HG02759 (cell line): ENCODE results near the gene UTS2.

Source experiments
- ATAC-seq: cut with Tn5 transposase; IDR thresholded peaks from one replicate; pipeline ENCODE4 v1.9.1; 2021; ENCODE audit warnings: mild to moderate bottlenecking, moderate library complexity; ENCODE audit not compliant: unreplicated experiment

UTS2 gene, protein sequence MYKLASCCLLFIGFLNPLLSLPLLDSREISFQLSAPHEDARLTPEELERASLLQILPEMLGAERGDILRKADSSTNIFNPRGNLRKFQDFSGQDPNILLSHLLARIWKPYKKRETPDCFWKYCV

DNA sequence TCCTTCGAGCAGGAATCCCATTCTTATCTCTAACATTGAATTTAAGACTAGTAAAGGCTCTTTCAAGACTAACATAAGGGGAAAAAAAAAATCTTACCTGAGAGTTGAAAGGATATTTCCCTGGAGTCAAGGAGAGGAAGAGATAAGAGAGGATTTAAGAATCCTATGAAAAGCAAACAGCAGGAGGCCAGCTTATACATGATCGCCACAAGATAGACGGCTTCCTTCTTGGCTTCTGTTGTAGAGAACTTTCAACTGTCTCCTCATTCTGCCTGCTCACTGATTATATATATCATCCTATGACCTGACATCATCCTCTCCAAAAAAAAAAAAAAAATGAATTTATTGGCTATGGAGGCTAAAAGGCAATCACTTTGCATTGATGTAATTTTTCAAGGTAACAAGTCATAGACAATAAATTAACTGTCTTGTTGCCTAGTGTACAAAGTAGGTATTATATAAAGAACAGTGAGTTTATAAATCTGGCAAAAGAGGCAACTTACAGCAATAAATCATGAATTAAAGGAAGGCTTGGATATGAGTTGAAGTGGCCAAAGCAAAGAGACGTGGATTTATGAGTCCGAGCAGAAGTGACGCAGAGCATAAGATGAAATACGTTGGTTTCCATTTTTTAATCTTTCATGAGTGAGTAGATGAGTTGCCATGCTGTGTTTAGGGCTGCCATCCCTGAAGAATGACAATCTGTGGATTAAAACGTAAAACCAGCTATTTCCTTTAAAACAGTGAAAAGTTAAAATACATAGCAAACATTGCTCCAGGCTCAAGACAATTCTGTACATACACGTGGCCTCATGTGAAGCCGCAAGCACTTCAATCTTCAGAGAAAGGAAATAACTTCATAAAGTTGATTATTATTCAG is at the start of gene UTS2:
UTS2 (minus strand) TSS at position 262 of the 880 bp plus-strand sequence; CDS start at position 200, 62 bp downstream.
- ATAC-seq: no peak

DNA sequence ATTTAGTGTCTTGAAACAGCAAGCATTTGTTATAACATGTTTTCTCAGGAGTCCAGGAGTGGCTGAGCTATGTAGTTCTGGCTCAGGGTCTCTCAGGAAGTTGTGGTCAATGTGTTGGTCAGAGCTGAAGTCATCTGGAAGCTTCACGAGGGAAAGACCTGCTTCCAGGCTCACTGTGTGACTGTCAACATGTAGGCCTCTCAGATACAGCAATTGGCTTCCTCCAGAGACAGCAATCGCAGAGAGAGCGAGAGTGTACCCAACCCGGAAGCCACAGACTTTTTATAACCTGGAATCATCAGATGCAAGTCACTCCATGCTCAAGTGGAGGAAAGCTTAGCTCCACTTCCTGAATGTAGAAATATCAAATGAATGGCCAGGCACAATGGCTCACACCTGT is 46.9 kb upstream of the UTS2 start:
- ATAC-seq: no peak

DNA sequence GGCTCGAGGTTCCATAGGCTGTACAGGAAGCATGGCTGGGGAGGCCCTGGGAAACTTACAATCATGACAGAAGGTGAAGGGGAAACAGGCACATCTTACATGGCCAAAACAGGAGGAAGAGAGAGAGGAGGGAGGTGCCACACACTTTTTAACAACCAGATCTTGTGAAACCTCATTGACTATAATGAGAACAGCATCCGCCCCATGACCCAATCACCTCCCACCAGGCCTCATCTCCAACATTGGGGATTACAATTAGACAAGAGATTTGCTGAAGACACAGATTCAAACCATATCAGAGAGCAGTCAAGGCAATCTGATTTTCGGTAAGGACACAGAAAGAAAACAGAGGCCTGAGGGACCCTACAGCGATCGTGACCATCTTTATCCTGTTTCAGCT is 46.1 kb upstream of the UTS2 start:
- ATAC-seq: no peak

DNA sequence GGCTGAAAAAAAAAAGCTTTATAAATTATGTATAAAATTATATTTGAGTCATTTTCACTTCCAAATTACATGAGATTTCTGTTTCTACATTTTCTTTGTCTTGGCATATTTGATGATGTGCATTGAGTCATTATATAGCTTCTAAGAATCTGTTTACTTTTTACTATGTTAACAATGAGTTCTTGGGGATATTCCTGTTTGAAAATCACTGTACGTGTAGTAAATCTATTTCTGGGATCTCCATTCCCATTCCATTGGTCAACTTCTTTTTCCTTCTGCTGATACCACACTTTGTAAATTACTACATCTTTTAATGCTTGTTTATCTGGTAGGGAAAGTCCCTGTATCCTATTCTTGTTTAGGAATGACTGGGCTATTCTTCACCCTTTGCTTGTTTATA is 44.1 kb upstream of the UTS2 start:
- ATAC-seq: no peak

DNA sequence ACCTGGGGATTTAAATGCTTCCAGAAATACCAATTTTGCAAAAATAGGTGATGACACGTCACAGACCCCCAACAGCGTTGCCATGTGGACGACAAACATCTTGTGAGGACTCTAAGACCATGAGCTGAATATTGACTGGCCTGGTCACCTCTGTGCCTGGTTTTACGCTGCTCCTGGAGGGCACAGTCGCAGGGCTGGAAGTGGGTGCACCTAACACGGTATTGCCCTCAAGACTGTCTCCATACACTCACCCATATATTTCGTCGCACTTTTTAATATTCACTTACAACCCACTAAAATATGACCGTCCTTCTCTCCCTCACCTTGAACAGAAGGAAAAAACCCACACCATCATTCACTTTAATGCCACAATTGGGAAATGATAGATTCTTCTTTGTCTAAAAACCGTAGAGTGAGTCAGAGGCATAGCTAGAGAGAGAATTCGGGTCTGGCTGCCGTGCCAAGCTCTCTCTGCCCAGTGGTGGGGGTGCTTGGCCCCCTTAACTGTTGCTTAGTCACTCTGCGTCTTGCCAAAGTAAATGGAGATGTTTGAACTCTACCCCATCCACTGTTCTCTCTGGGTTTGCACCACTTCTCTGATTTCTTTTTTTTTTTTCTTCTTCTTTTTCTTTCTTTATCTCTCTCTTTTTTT is 40.8 kb upstream of the UTS2 start:
- ATAC-seq: no peak

DNA sequence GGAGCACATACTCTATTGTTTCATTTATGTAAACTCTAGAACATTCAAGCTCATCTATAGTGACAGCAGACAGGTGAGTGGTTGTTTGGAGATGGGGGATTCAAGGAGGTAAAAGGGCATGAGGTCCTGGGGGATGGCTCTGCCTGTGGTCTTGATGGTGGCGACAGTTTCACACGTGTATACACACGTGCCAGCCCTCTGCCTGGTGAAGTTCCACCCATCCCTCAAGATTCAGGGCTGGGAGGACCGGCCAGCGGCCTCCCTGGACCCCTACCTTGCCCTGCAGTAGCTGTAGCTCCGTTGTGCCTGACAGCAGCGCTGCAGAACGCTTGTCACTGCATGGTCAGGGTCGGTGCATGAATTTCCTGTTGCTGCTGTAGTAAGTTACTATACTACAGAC is 38.9 kb upstream of the UTS2 start:
- ATAC-seq: no peak

DNA sequence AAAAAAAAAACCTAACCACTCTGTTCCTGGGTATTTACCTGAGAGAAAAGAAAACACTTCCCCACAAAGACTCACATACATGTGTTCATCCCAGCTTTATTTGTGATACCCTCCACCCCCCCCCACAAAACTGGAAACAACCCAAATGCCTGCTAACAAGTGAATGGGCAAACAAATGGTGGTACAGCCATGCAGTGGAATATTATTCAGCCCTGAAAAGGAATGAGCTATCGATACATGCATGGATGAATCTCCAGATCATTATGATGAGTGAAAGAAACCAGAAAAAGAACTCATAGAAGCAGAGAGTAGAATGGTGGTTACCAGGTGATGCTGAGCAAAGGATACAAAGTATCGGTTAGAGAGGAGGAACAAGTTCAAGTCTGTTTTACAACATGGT is 38.0 kb upstream of the UTS2 start:
- no peak for ATAC-seq

DNA sequence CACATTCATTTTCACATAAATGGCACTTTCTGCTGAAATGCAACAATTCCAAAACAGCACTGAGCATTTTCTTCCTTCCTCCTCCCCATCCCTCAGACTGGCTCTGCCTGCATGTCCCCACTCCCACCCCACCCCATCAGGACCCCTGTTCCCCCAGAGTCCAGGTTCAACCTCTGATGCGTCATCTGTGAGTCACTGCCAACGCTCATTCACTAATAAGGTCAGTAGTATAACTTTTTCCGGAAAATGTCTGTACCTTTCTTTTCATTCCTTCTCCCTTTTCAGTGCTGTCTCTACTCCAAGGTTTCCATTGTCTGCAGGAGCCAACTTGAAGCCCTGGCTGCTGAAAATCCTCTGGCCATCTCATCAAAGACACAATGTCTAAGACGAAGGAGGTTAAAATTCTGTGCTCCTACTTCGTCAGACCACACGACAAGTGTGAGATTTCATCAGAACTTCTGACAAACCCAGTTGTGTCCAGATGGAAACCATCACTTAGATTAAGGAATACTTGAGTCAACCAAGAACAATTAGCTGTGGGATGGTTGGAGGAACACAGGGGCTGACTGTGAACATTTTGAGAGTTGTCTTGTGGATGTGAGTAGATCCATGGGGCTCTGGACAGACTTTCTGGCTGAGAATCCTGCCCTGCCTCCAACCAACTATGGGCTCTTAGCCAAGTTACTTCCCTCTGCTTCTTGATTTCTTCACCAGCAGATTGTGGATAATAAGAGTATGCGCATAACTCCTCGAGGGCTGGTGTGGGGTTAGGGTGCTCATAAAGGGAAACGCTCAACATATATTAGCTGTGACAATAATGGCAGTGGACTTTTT is 35.6 kb upstream of the UTS2 start:
- no peak for ATAC-seq

DNA sequence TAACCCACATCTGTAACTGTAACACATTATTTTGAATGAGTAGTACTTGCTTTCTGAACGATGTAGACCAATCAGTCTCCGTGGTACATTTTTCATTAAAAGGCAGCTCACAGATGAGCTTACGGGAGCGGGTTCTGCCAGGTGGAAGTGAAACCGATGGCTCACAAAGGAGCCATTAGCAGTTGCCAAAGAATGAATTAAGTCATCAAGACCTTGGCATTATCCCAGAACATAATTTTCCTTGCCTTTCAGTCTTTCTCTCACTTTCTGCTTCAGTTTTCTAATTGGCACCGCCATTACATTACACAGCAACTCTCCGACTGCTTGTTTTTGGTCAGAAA is 33.5 kb upstream of the UTS2 start:
- ATAC-seq: no peak

DNA sequence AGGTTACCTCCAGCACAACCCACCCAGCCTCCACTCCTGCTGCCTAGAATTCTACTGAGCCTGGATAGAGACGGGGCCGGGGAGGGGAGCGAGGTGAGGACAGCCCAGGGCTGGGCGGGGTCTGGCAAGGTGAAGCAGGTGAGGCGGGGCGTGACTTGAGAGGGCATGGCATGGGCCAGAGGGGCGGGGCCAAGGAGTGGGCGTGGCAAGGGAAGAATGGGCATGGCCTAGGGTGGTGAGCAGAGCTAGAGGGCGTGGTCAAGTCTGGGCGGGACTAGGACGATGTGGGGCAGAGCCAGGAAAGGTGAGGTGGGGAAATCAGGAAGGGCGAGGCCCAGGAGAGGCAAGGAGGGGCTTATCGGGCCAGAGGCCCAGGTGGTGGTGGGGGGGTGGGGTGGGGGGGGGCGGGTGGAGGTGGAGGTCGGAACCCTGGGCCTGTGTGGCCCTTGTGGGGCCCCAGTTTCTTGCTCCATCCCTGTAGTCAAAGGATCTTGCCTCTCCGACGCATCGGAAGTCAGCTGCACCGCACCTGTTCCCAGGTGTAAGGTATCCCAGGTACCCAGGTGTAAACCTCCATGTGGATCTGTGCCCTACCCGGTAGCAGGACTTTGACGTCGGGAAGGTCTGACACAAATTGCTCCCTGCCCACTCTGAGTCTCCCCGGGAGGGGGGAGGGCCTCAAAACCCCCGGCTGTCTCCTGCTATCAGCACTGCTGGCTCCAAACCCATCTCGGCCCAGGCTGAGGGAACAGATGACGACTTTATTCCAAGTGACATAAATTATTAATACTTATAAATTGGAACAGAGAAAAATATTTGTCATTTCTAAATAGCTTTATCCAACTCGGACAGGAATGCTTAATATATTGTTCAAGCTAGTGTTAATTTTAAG is 32.9 kb upstream of the UTS2 start:
- ATAC-seq: no peak

DNA sequence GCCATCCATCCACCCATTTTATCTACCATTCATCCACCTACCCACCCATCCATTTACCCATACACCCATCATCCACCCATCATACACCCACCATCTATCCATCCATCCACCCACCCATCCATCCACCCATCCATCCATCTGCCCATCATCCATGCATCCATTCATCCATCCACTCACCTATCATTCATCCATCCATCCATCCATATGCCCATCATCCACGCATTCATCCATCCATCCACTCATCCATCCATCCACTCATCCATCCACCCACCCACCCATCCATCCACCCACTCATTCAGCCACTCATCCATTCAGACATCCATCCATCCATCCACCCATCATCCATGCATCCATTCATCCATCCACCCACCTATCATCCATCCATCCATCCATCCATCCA is 31.9 kb upstream of the UTS2 start:
- no peak for ATAC-seq

DNA sequence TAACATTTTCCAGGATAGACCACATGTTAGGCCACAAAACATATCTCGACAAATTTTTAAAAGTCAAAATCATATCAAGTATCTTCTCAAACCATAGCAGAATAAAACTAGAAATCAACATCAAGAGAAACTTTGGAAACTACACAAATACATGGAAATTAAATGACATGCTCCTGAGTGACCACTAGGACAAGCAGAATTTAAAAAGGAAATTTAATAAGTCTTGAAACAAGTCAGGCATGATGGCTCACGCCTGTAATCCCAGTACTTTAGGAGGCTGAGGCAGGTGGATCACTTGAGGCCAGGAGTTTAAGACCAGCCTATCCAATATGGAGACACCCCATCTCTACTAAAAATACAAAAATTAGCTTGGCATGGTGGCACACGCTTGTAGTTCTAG is 26.4 kb upstream of the UTS2 start:
- no peak for ATAC-seq

DNA sequence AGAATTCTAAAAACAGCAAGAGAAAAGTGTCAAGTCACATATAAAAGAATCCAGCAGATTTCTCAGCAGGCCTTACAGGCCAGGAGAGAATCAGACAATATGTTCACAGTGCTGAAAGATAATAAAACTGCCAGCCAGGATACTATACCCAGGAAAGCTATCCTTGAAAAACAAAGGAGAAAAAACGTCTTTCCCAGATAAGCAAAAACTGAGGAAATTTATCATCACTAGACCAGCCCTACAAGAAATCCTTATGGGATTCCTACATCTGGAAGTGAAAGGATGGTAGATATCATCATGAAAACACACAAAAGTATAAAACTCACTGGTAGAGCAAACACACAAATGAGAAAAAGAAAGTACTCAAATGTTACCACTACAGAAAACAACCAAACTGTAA is 25.2 kb upstream of the UTS2 start:
- ATAC-seq: no peak

DNA sequence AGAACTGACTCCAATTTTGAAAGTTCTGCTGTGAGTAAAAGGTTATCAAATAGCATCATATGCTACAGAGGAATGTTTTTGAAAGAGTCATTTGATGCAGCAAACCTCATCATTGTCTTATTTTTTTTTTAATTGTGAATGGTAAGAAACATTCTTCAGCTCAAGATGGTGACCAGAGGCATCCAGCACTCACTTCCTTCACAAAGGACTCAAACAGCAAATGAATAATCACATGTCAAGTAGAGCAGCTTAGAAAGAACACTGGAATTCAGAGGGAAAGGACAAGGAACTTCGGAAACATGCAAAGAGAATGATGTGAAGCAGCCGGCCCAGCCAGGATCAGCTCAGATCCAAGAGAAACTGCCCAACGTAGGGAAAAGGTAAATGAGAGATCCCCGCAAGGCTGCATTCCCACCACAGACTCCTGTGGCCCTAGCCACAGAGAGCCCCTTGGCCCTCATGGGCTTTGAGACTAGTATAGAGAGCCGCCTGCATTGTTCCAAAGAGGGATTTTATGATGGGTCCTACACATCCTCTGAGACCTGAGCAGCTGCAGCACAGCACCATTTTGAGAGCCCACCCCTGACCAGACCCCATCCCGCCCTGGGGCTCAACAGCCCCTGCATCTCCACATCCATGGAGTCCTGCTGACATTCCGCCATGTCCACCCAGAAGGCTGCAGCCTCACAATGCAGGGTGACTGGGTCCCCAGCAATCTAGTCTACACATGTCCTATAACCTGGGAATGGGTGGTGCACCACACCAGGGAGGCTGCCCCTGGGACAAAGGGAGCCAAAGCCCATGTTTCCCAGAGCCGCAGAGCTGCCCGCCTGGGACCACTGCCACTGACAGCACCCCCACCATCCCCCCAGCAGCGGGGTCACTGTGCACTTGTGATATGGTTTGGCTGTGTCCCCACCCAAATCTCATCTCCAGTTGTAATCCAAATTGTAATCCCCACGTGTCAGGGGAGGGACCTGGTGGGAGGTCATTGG is 21.2 kb upstream of the UTS2 start:
- ATAC-seq: no peak

DNA sequence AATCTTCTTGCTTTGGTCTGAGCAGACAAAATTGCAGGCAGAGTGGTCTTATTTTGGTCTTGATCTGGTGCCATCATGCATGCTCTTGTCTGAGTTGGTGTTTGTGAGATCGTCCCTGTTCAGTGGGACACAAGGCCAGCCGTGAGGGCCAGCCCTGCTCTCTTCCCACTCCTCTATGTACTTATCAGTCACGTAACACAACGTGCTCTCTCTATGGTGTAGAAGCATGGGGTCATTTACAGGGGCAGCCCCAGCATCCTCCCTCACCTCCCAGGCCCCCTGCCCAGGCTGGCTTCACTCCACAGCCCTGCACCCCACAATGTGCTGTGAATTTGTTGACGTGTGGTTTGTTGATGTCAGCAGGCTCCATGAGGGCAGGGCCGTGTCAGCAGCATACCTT is 18.3 kb upstream of the UTS2 start:
- no peak for ATAC-seq

DNA sequence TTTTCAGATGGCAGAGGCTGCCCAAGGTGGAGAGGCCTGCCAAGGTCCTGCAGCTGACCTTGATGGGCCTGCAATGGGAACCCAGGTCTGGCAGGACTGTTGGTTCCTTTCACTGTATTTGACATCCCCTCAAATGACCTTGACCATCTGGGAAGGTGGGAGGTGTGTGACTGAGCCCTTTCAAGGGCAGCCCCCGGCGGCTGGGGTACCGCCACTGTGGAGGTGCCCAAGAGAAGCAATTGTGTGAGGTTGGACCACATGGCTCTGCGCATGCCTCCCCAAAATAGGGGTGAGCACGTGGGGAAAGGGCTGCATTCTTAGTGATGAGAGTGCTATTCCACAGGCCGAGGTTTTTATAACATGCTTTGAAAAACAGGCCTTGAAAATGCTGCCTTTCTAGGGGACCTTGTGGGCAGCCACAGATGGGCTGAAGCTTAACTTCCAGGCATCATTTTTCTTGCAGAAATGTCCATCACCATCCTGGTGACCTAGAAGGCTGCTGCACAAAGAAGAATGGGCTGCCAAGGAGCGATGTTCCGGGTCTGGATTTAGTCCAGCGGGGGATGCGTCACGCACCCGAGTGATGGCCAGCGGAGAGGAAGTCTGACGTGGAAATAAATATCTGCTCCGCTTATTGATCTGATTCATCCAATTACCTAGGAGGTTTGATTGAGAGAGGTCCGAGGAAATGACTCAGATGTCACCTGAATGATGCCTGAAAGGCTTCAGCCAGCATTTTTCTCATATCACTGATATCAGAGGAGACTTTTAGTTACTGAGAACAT is 16.5 kb upstream of the UTS2 start:
- no peak for ATAC-seq

DNA sequence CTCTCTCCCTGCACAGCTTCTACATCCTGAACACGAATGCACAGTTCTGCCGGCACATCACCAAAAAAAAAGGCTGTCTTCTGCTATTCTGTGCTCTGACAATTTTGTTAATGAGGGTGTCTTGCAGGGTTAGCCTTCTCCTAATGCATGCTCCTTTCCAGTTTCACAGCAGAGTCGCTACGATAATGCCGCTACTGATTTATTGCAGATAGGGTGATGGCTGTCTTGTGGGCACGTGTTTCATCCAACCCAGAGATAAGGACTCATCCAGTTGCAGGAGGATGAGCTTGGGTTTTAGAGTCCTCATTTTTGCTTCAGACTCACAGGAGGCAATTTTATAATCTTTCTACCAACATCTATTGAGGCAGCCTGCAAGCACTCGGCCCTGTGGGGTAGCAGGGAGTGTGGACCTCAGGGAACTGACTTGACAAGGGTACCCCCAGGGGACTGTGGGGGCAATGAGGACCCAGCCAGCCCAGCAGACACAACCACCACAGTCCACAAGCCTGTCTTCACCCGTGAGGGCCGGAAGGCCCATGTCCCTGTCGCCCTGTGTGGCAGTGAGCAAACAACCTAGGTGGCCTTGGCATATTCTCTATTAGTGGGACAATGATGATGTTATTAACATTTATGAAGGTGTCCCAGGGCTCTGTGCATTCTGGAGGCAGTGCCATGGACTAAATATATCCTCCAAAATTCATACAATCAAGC is 15.4 kb upstream of the UTS2 start:
- ATAC-seq: no peak

DNA sequence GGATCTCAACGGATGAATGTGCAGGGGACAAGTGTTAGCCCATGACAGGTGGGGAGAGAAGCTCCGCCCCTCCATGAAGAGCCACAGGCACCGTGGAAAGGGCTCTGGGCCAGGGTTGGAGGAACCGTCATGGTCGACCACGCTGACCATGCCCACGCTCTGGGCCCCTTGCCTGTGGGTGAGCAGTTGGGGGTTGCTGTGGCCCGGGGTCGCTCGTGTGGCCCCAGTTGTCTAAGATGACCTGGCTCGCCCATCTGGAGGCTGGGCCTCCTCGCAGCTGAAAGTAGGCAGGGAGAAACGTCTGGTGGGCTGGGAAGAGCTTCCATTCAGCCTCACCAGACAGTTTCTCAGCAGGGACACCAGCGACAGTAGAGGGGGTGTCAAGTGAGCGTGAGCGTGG is 13.1 kb upstream of the UTS2 start:
- ATAC-seq: no peak
